Head of caudate nucleus (tissue), 42 donors: ENCODE measurements around the gene CCNYL1.
"Not testable (repeated sequence)": the region's sequence is repeated elsewhere in the genome, so short reads cannot be mapped to it uniquely, and the experiment has no call there.

Experiments used
- DNase-seq, 42 donors: peaks; one replicate each; pipeline versions ENCODE4 v3.0.0 to v3.0.0-alpha.2; 2020 to 2021; ENCODE audit warnings: mixed read lengths in 7 of 42
- intact Hi-C: fragments of 100-400 bp; cut with DNase I; formaldehyde crosslinking; loops from one replicate; pipeline ENCODE4 v1.15.0; 2022

Gene CCNYL1

GRCh38 chr2:207754498-207755383 is 43.3 kb downstream of the CCNYL1 start:
- intact Hi-C loops, result no loop called here
- DNase-seq, result no peak

- no peak for DNase-seq
- intact Hi-C loops, result no loop called here
These were observed 46.6 kb downstream of the CCNYL1 start for GRCh38 chr2:207758025-207758424.

- intact Hi-C loops, result loop anchor here (10.0 kb wide), 1 partner anchor 215 kb away; no protein-coding TSS in a partner anchor
- DNase-seq, result no peak
These were observed 48.5 kb downstream of the CCNYL1 start for GRCh38 chr2:207759890-207760289.

GRCh38 chr2:207760453-207760852 is 49.0 kb downstream of the CCNYL1 start:
- intact Hi-C loops, result loop anchor here (10.0 kb wide), 1 partner anchor 214 kb away; no protein-coding TSS in a partner anchor
- DNase-seq, result no peak

DNA sequence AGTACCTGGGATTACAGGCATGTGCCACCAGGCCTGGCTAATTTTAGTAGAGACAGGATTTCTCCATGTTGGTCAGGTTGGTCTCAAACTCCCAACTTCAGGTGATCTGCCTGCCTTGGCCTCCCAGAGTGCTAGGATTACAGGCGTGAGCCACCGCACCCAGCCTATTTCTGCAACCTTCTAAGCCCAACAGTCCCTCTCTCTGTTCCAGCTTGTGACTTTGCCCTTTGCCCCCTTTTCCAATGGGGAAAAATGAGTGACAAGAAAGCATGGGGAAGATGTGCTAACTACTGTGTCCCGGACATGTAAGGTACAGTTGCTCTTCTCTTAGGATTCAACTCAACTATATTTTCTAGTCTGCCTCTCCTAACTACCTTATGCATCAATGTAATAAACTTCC is 50.0 kb downstream of the CCNYL1 start:
- intact Hi-C loops, result loop anchor here (10.0 kb wide), 1 partner anchor 213 kb away; no protein-coding TSS in a partner anchor

GRCh38 chr2:207762146-207762545 is 50.7 kb downstream of the CCNYL1 start:
- peak in 2 of 42 donors; percentile 21 to 43 for DNase-seq
- intact Hi-C loops, result loop anchor here (10.0 kb wide), 1 partner anchor 213 kb away; no protein-coding TSS in a partner anchor

More for the DNA sequence above, 50.0 kb downstream of the CCNYL1 start:
- not testable (repeated sequence) for DNase-seq

GRCh38 chr2:207763303-207763917 is 52.0 kb downstream of the CCNYL1 start:
- intact Hi-C loops, result loop anchor here (10.0 kb wide), 1 partner anchor 211 kb away; no protein-coding TSS in a partner anchor
- no peak for DNase-seq

DNA sequence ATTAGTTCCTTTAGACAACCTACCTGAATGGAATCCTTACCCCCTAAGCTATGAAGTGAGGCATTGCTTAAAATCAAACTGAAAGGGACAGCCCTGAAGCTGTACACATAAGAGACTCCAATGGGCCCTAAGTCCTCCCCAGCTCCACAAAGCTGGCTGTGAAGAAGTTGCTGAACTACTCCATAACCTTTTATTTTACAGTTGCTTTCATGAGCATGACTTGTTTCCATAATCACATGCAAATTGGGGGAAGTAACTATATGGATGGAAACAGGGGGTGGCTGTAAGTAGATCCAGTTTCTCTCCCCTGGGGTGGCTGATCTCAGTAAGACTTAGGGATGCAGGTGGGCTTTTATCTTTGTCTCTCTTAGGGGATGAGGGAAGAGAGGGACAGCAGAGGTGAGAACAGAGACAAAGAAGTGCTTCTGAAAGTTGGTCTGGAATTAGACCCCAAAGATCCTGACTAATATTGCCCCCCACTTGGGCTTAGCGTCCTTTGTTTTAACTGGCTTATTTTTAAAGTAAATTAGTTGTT is 52.7 kb downstream of the CCNYL1 start:
- intact Hi-C loops, result loop anchor here (10.0 kb wide), 1 partner anchor 211 kb away; no protein-coding TSS in a partner anchor

DNA sequence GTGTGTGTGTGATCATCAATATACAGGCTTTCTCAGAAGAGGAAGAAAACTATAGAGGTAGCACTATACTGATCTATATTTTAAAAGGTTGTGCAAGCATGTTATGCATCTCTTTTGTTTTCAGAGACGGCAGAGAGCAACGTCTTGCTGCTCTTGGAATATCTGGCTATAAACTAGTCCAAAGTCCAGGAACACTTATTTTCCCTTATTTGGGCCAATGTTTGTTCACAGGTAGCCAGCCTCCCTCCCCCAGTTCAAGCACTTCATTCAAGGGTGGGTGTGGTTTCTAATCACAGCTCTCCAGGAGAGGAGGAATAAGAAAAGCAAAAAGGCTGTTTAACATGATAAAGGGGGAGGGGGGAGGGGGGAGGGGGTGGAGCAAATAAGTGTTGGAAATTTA is 54.1 kb downstream of the CCNYL1 start:
- intact Hi-C loops, result loop anchor here (5.0 to 10.0 kb wide), 2 partner anchors 209 to 262 kb away; partner anchors contain the start of gene PLEKHM3
- DNase-seq, result no peak

More for the DNA sequence above, 52.7 kb downstream of the CCNYL1 start:
- no peak for DNase-seq

- intact Hi-C loops, result loop anchor here (5.0 to 10.0 kb wide), 2 partner anchors 209 to 261 kb away; partner anchors contain the start of gene PLEKHM3
- peak in 2 of 42 donors; percentile 16 to 33 for DNase-seq
These were observed 54.7 kb downstream of the CCNYL1 start for GRCh38 chr2:207766041-207766551.

- intact Hi-C loops, result loop anchor here (5.0 to 10.0 kb wide), 2 partner anchors 208 to 260 kb away; partner anchors contain the start of gene PLEKHM3
- peak in 25 of 42 donors; percentile 2 to 62 (median 30) for DNase-seq
These were observed 55.4 kb downstream of the CCNYL1 start for GRCh38 chr2:207766697-207767460.

DNA sequence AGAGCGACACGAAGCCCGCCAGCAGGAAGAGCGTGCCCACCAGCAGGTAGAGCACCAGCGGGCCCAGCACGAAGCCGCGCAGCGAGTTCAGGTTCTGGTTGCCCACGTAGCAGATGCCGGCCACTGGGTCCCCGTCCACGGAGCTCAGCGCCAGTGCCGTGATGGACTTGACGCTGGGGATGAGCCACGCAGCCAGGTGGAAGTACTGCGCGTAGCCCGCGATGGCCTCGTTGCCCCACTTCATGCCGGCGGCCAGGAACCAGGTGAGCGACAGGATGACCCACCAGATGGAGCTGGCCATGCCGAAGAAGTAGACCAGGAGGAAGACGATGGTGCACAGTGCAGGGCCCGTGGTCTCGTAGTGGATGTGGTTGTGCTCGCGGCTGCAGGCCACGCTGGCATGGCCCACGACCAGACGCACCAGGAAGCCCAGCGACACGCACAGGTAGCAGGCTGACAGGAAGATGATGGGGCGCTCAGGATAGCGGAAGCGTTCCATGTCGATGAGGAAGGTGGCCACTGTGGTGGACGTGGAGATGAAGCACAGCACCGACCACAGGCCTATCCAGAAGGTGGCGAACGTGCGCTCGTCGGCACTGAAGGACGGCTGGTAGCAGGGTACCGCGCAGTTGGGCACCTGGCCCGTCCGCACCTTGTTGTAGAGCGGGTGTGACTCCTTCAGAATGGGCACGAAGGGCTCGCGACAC is 56.2 kb downstream of the CCNYL1 start:
- intact Hi-C loops, result loop anchor here (5.0 to 10.0 kb wide), 2 partner anchors 207 to 260 kb away; partner anchors contain the start of gene PLEKHM3
- peak in 39 of 42 donors; percentile 12 to 76 (median 46) for DNase-seq

DNA sequence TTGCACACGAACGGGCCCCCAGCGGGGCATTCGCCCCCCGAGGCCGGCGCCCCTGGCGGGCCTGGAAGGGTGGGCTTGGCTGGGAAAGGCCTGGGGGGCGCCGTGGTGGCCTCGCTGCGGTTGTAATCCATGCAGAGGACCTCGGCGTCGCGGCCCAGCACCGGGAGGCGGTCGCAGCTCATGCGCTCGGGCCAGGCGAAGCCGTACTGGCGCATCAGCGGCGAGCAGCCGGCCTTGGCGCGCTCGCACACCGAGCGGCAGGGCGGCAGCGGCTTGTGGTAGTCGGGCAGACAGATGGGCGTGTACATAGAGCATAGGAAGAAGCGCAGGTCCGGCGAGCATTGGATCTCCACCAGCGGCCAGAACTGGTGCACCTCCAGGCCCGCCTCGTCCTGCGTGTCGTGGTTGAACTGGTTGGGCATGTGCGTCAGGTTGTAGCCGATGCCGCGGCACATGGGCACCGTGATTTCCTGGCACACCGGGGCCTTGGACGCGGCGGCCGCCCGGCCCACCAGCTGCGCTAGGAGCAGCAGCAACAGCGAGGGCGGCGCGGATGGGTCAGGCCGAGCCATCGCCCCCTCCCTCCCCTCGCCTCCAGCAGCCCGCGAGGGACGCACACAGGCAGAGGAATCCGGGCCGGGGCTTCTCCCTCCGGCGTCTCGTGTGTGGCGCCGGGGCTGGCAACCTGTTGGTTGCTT is 56.9 kb downstream of the CCNYL1 start:
- peak in 33 of 42 donors; percentile 13 to 71 (median 33) for DNase-seq
- intact Hi-C loops, result loop anchor here (5.0 to 10.0 kb wide), 2 partner anchors 206 to 259 kb away; partner anchors contain the start of gene PLEKHM3

DNA sequence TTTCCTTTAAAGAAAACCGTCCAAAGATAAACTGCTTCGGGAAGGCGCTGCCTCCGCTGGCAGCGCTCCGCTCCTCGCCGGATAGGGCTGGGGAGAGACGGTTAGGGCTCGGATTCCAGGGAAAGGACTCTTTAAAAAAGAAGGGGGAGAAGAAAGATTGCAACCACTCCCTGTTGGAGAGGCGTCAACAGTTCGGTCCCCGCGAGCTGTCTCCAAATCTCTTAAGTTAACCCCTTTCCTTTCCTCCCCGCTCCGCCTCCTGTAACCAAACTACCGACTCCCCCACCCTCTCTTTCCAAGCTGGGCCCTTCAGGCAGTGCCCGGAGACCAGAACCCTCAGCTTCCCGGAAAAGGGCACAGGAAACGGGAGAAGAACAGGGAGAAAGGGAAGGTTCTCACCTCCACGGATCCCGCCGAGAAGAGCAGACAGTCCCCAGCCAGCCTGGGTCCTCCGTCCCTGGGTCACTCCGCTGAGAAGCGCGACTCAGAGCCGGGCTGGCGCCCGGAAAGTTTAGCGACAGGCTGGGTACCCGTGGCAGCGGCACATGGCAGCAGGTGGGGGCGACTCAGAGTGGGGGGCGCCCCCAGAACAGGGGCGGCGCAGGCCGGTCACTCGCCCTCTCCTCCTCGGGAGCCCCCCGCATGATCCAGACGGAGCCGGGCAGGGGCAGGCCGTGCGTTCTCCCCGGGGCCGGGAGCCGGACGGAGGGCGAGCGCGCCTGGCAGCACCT is 57.6 kb downstream of the CCNYL1 start:
- peak in 18 of 42 donors; percentile 9 to 59 (median 30) for DNase-seq
- intact Hi-C loops, result loop anchor here (5.0 to 10.0 kb wide), 2 partner anchors 206 to 258 kb away; partner anchors contain the start of gene PLEKHM3

DNA sequence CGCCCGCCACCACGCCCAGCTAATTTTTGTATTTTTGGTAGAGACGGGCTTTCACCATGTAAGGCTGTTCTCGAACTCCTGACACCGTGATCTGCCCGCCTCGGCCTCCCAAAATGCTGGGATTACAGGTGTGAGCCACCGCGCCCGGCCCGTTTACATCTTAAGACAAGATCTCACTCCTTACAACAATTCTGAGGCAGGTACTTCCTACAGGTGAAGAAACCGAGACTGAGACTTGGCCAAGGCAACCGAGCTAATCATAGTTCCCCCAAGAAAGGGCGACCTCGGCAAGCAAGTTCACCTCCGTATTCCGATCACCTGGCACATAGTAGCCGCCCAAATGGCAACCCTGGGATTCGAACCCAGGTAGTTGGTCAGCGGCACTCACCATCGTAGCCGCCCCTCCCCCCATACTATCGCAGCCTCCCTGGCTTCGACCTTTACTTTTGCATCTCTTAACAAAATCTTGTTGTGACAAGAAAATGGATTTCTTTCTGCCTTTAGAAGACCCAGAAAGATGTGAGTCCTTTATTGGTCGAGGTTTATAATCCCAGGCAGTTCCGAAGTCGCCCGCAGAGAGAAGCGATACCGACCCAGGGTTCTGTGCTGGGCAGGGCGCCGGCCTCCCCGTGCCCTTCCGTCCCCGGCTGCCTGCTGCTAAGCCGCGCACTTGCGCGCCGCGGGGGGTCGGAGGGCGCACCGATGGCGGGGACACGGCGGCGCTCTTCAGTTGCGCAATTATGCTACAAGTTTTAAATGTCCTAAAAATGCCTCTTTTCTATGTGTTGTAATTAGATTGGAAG is 59.4 kb downstream of the CCNYL1 start:
- intact Hi-C loops, result loop anchor here (5.0 kb wide), 1 partner anchor 41 kb away; no protein-coding TSS in a partner anchor
- peak in 1 of 42 donors; percentile 8 for DNase-seq
